ENCODE results near the gene HMGN2. TPM values are rescaled to one million over a fixed set of nuclear protein-coding genes. Genes with fewer than 3 reads are reported as not detected.
A peak's percentile ranks its signal among the peaks of the same experiment; 100 is the strongest.

The HMGN2 gene
- total RNA-seq = 100 to 1,000 TPM; 108 to 161 (median 121) TPM

- ATAC-seq (ENCODE audit: low FRiP score) (peak; percentile 67), DNase-seq (ENCODE audit: low spot score) (peak; percentile 77)
- TF ChIP-seq CTCF (IDR thresholded peaks at IDR 0.05) = no peak
Measured at GRCh38 chr1:26472320-26472900, at the start of gene HMGN2. TSS of gene HMGN2 (plus strand) at chr1:26472440. CDS start at chr1:26472613, 173 bp downstream.

- TF ChIP-seq CTCF (IDR thresholded peaks at IDR 0.05) = no peak
- no peak for ATAC-seq (ENCODE audit: low FRiP score)
- no peak for DNase-seq (ENCODE audit: low spot score)
Measured at GRCh38 chr1:26429721-26430120, 42.5 kb upstream of the HMGN2 start.

- peak; percentile 91 for DNase-seq (ENCODE audit: low spot score)
- no peak for TF ChIP-seq CTCF (IDR thresholded peaks at IDR 0.05)
- peak; percentile 100 for ATAC-seq (ENCODE audit: low FRiP score)
Measured at GRCh38 chr1:26431979-26432695, 40.1 kb upstream of the HMGN2 start, which contains the start of gene DHDDS. TSS of gene DHDDS (plus strand) at chr1:26432321. CDS start at chr1:26432946, 625 bp downstream.

- no peak for ATAC-seq (ENCODE audit: low FRiP score)
- DNase-seq (ENCODE audit: low spot score) = no peak
- no peak for TF ChIP-seq CTCF (IDR thresholded peaks at IDR 0.05)
Measured at GRCh38 chr1:26432793-26433192, 39.4 kb upstream of the HMGN2 start.

- no peak for TF ChIP-seq CTCF (IDR thresholded peaks at IDR 0.05)
- no peak for ATAC-seq (ENCODE audit: low FRiP score)
Measured at GRCh38 chr1:26434161-26434752, 38.0 kb upstream of the HMGN2 start.

GRCh38 chr1:26438041-26438440, 34.2 kb upstream of the HMGN2 start:
- no peak for TF ChIP-seq CTCF (IDR thresholded peaks at IDR 0.05)
- DNase-seq (ENCODE audit: low spot score) = no peak
- no peak for ATAC-seq (ENCODE audit: low FRiP score)

More at GRCh38 chr1:26434161-26434752, 38.0 kb upstream of the HMGN2 start:
- DNase-seq (ENCODE audit: low spot score) = no peak
